ENCODE data around the gene ITPKB. TPM values are rescaled to one million over a fixed set of nuclear protein-coding genes. Genes with fewer than 3 reads are reported as not detected.

ITPKB gene
- polyA plus RNA-seq, 4 donors: 1.8 to 9.6 (median 5.4) TPM

DNA sequence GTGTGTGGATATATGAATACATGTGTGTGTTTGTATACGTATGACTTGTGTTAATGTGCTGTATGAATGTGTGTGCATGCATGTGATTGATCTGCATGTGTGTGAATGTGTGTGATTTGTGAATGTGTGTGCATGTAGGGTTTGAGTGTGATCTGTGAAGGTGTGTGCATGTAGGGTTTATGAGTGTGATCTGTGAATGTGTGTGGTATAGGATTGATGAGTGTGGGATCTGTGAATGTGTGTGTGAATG lies 102.3 kb downstream of the ITPKB start:
- no peak overlapping the region for H3K27ac ChIP-seq (ENCODE audit: low read depth in 1 of 3, low read length in 2 of 3)

GRCh38 chr1:226635456-226635941 lies 103.6 kb downstream of the ITPKB start:
- no peak for FAIRE-seq
- Histone ChIP-seq H3K27ac (ENCODE audit: low read depth in 1 of 3, low read length in 2 of 3) (no peak overlapping the region), H3K9me3 (ENCODE audit: control insufficient read depth in 2 of 2, insufficient read depth in 1 of 2, low read depth in 1 of 2, low read length in 1 of 2) (no peaks in the 10 kb centered on the region), H3K36me3 (ENCODE audit: control insufficient read depth in 3 of 3, insufficient read depth in 2 of 3, low read depth in 1 of 3, low read length in 3 of 3) (peaks cover 0 to 84% (median 0%) of the 10 kb centered on the region in 3 donors), H3K4me3 (ENCODE audit: low read depth in 1 of 3, low read length in 3 of 3) (no peak overlapping the region), H3K27me3 (ENCODE audit: control insufficient read depth in 3 of 3, insufficient read depth in 3 of 3, low read length in 3 of 3) (no peaks in the 10 kb centered on the region), H3K4me1 (ENCODE audit: control insufficient read depth in 3 of 3, insufficient read depth in 2 of 3, low read depth in 1 of 3, low read length in 2 of 3) (no peaks in the 10 kb centered on the region)
- DNase-seq: no peak
- 73 to 79% (median 74%) methylated on average over 11 of the region's 11 CpGs for WGBS, 3 donors

More for the DNA sequence above, 102.3 kb downstream of the ITPKB start:
- Histone ChIP-seq H3K4me3 (ENCODE audit: low read depth in 1 of 3, low read length in 3 of 3) (no peak overlapping the region), H3K36me3 (ENCODE audit: control insufficient read depth in 3 of 3, insufficient read depth in 2 of 3, low read depth in 1 of 3, low read length in 3 of 3) (peaks cover 0 to 86% (median 0%) of the 10 kb centered on the region in 3 donors), H3K4me1 (ENCODE audit: control insufficient read depth in 3 of 3, insufficient read depth in 2 of 3, low read depth in 1 of 3, low read length in 2 of 3) (no peaks in the 10 kb centered on the region), H3K27me3 (ENCODE audit: control insufficient read depth in 3 of 3, insufficient read depth in 3 of 3, low read length in 3 of 3) (no peaks in the 10 kb centered on the region), H3K9me3 (ENCODE audit: control insufficient read depth in 2 of 2, insufficient read depth in 1 of 2, low read depth in 1 of 2, low read length in 1 of 2) (no peaks in the 10 kb centered on the region)
- WGBS, 3 donors: 83 to 100% (median 92%) methylated on average over 1 of the region's 1 CpG
- DNase-seq: no peak
- no peak for FAIRE-seq

DNA sequence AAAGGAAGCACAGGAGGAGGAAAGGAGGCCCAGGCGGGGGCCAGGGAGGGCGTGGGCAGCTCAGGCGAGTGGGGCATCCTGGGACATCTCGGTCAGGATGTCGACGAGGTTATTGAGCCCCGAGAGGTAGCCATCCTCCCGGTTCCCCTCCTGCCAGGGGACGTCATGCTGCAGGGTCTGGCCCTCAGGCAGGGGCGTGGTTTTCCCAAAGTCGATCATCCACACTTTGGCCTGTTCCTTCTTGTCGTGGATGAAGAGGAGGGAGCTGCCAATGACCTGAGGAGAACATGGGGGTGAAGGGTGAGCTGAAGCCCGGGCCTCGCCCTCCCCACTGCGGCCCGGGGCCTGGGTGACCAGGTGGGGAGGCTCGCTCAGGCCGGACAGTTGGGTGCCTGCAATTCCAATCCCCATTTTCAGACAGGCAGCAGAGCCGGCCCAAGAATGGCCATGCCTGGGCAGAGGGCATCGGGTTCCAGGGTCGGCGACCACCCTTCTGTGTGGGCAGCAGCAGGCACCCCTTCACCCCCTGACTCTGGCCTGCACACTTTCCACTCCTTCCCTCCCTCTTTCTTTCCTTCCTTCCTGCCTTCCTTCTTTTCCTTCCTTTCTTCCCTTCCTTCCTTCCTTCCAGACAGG lies 104.4 kb downstream of the ITPKB start:
- Histone ChIP-seq H3K4me3 (ENCODE audit: low read depth in 1 of 3, low read length in 3 of 3) (no peak overlapping the region), H3K9me3 (ENCODE audit: control insufficient read depth in 2 of 2, insufficient read depth in 1 of 2, low read depth in 1 of 2, low read length in 1 of 2) (no peaks in the 10 kb centered on the region), H3K36me3 (ENCODE audit: control insufficient read depth in 3 of 3, insufficient read depth in 2 of 3, low read depth in 1 of 3, low read length in 3 of 3) (peaks cover 0 to 81% (median 0%) of the 10 kb centered on the region in 3 donors), H3K27ac (ENCODE audit: low read depth in 1 of 3, low read length in 2 of 3) (no peak overlapping the region), H3K27me3 (ENCODE audit: control insufficient read depth in 3 of 3, insufficient read depth in 3 of 3, low read length in 3 of 3) (no peaks in the 10 kb centered on the region), H3K4me1 (ENCODE audit: control insufficient read depth in 3 of 3, insufficient read depth in 2 of 3, low read depth in 1 of 3, low read length in 2 of 3) (no peaks in the 10 kb centered on the region)
- DNase-seq (no peak), FAIRE-seq (no peak)
- 87 to 90% (median 90%) methylated on average over 18 to 22 of the region's 22 CpGs for WGBS, 3 donors

GRCh38 chr1:226634166-226634588 lies 104.9 kb downstream of the ITPKB start:
- H3K4me3 ChIP-seq (ENCODE audit: low read depth in 1 of 3, low read length in 3 of 3): no peak overlapping the region
- H3K27me3 ChIP-seq (ENCODE audit: control insufficient read depth in 3 of 3, insufficient read depth in 3 of 3, low read length in 3 of 3): no peaks in the 10 kb centered on the region
- FAIRE-seq (no peak), DNase-seq (peak; percentile 55 to 79)
- no peaks in the 10 kb centered on the region for H3K9me3 ChIP-seq (ENCODE audit: control insufficient read depth in 2 of 2, insufficient read depth in 1 of 2, low read depth in 1 of 2, low read length in 1 of 2)
- no peak overlapping the region for H3K27ac ChIP-seq (ENCODE audit: low read depth in 1 of 3, low read length in 2 of 3)
- H3K4me1 ChIP-seq (ENCODE audit: control insufficient read depth in 3 of 3, insufficient read depth in 2 of 3, low read depth in 1 of 3, low read length in 2 of 3): no peaks in the 10 kb centered on the region
- H3K36me3 ChIP-seq (ENCODE audit: control insufficient read depth in 3 of 3, insufficient read depth in 2 of 3, low read depth in 1 of 3, low read length in 3 of 3): peaks cover 0 to 80% (median 0%) of the 10 kb centered on the region in 3 donors
- 2 to 4% (median 4%) methylated on average over 6 of the region's 6 CpGs for WGBS, 3 donors

- Histone ChIP-seq H3K36me3 (ENCODE audit: control insufficient read depth in 3 of 3, insufficient read depth in 2 of 3, low read depth in 1 of 3, low read length in 3 of 3) (peaks cover 0 to 77% (median 0%) of the 10 kb centered on the region in 3 donors), H3K4me1 (ENCODE audit: control insufficient read depth in 3 of 3, insufficient read depth in 2 of 3, low read depth in 1 of 3, low read length in 2 of 3) (no peaks in the 10 kb centered on the region), H3K4me3 (ENCODE audit: low read depth in 1 of 3, low read length in 3 of 3) (no peak overlapping the region), H3K9me3 (ENCODE audit: control insufficient read depth in 2 of 2, insufficient read depth in 1 of 2, low read depth in 1 of 2, low read length in 1 of 2) (no peaks in the 10 kb centered on the region), H3K27me3 (ENCODE audit: control insufficient read depth in 3 of 3, insufficient read depth in 3 of 3, low read length in 3 of 3) (no peaks in the 10 kb centered on the region), H3K27ac (ENCODE audit: low read depth in 1 of 3, low read length in 2 of 3) (peak overlapping the region in 1 of 3 donors; percentile 9)
- FAIRE-seq: no peak
- DNase-seq: no peak
- WGBS, 3 donors: 43 to 45% (median 45%) methylated on average over 7 of the region's 7 CpGs
These were observed 105.4 kb downstream of the ITPKB start for GRCh38 chr1:226633541-226634165.

DNA sequence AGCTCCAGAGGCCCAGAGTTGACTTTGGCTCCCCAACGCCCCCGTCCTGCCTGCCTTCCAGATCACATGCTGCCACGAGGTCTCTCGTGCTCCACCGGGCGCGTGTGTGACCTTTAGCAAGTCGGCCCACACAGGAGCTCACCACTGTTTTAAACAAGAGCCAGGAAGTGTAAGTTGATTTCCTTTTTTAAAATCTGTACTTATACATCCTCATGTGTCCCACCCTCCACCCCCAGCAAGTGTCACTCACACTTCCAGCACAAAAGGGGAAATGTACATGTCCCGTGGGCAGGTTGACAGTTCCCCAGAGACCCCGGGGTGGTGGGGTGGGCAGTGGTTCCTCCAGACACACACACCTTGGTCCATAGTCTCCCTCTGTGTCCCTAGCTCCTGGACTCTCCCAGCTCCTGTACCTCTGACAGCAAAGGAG lies 106.1 kb downstream of the ITPKB start:
- Histone ChIP-seq H3K4me1 (ENCODE audit: control insufficient read depth in 3 of 3, insufficient read depth in 2 of 3, low read depth in 1 of 3, low read length in 2 of 3) (no peaks in the 10 kb centered on the region), H3K4me3 (ENCODE audit: low read depth in 1 of 3, low read length in 3 of 3) (no peak overlapping the region), H3K27ac (ENCODE audit: low read depth in 1 of 3, low read length in 2 of 3) (peak overlapping the region in 1 of 3 donors; percentile 43), H3K9me3 (ENCODE audit: control insufficient read depth in 2 of 2, insufficient read depth in 1 of 2, low read depth in 1 of 2, low read length in 1 of 2) (no peaks in the 10 kb centered on the region), H3K27me3 (ENCODE audit: control insufficient read depth in 3 of 3, insufficient read depth in 3 of 3, low read length in 3 of 3) (no peaks in the 10 kb centered on the region), H3K36me3 (ENCODE audit: control insufficient read depth in 3 of 3, insufficient read depth in 2 of 3, low read depth in 1 of 3, low read length in 3 of 3) (peaks cover 0 to 70% (median 0%) of the 10 kb centered on the region in 3 donors)
- 71 to 84% (median 83%) methylated on average over 10 of the region's 10 CpGs for WGBS, 3 donors
- DNase-seq (no peak), FAIRE-seq (no peak)

- Histone ChIP-seq H3K4me1 (ENCODE audit: control insufficient read depth in 3 of 3, insufficient read depth in 2 of 3, low read depth in 1 of 3, low read length in 2 of 3) (no peaks in the 10 kb centered on the region), H3K36me3 (ENCODE audit: control insufficient read depth in 3 of 3, insufficient read depth in 2 of 3, low read depth in 1 of 3, low read length in 3 of 3) (peaks cover 0 to 64% (median 0%) of the 10 kb centered on the region in 3 donors), H3K9me3 (ENCODE audit: control insufficient read depth in 2 of 2, insufficient read depth in 1 of 2, low read depth in 1 of 2, low read length in 1 of 2) (peaks cover 0 to 2% of the 10 kb centered on the region in 2 donors), H3K27me3 (ENCODE audit: control insufficient read depth in 3 of 3, insufficient read depth in 3 of 3, low read length in 3 of 3) (no peaks in the 10 kb centered on the region), H3K4me3 (ENCODE audit: low read depth in 1 of 3, low read length in 3 of 3) (no peak overlapping the region), H3K27ac (ENCODE audit: low read depth in 1 of 3, low read length in 2 of 3) (peak overlapping the region in 2 of 3 donors; percentile 22 to 43)
- FAIRE-seq (no peak), DNase-seq (no peak)
- 89 to 90% (median 89%) methylated on average over 9 of the region's 9 CpGs for WGBS, 3 donors
These were observed 106.8 kb downstream of the ITPKB start for GRCh38 chr1:226632169-226632879.

DNA sequence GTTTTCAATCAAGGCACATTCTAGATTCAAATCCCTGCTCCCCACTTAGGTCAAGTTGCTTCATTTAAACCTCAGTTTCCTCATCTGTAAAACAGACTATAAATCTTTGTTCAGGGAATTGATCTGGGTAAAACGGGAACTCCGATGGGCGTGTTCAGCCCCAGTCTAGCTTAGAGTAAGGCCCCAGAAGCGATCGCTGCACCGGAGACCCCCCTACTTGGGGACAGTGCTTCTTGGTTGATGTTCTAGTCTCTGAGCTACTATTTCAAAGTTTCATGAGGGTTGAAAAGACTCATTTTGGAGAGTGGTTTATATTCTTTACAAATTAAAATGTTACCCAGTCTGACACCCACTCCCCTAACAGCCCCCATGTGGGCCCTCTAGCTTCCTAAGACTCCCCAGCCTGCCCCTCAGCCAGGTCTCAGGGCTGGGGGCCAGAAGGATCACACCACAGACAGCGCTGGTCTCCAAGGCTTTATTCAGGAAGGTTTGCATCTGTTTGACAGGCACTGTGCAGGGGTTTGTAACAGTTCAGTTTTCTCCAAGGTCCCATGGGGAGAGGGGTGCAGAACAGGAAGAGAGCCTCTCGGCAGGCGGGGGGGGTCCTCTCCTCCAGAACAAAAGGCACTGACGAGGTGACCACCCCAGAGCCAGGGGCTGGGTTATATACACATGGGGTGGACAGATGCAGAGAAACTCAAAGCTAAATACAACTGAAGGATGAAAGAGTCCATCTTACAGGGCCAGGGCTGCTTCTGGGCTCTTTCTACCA lies 107.7 kb downstream of the ITPKB start:
- WGBS, 3 donors: 83 to 86% (median 84%) methylated on average over 10 of the region's 10 CpGs
- Histone ChIP-seq H3K27me3 (ENCODE audit: control insufficient read depth in 3 of 3, insufficient read depth in 3 of 3, low read length in 3 of 3) (no peaks in the 10 kb centered on the region), H3K36me3 (ENCODE audit: control insufficient read depth in 3 of 3, insufficient read depth in 2 of 3, low read depth in 1 of 3, low read length in 3 of 3) (peaks cover 0 to 57% (median 0%) of the 10 kb centered on the region in 3 donors), H3K9me3 (ENCODE audit: control insufficient read depth in 2 of 2, insufficient read depth in 1 of 2, low read depth in 1 of 2, low read length in 1 of 2) (peaks cover 0 to 11% of the 10 kb centered on the region in 2 donors), H3K4me1 (ENCODE audit: control insufficient read depth in 3 of 3, insufficient read depth in 2 of 3, low read depth in 1 of 3, low read length in 2 of 3) (no peaks in the 10 kb centered on the region), H3K27ac (ENCODE audit: low read depth in 1 of 3, low read length in 2 of 3) (no peak overlapping the region), H3K4me3 (ENCODE audit: low read depth in 1 of 3, low read length in 3 of 3) (no peak overlapping the region)
- DNase-seq (no peak), FAIRE-seq (no peak)

Measured in small intestine (tissue), 7 donors.